ENCODE results near the gene GNAO1.

GNAO1 gene

DNA sequence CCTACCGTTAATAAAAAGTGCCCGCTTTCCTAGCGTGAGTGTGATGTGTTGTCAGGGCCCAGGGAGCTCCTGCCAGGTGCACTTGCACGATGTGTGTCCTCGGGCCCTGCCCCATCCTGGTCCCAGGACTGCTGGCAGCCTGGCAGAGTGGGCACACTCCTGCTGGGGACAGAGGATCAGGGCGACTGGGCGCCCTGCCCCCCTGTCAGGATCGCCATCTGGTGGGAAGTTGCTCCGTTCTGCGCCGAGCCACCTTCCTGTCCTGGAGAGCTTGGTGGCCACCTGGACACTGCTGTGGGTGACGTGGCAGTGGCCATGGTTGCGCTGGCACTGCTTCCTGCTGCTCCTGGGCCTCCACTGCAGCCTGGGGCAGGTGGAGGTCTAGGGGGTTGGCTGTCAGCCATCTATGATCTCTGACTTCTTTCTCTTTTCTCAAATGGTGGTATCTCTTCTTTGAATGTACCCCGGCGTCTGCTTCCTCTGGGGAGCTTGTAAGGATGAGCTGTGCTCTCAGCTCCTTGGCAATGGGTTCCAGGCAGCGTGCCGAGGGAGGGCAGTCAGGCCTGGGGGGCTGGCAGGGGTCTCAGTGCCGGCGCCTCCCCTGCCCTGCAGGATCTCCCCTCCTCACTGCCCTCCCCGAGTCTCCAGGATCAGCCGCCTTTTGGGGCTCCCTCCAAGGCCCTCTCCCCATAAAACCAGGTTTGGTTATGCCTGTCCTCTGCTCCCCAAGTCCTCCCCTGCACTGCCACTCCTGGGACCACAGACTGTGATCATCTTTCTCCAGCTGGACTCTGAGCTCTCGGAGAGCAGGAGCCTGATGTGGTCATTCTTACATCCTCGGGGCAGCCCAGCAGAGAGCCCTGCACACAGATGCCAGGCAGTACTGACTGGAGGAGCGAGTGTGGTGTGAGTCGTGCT, 157.1 kb downstream of the GNAO1 start:
- Histone ChIP-seq H3K9ac (ENCODE audit: low read length) (no peak overlapping the region), H3K9me2 (replicated peaks; ENCODE audit: insufficient read depth, low read length) (no peaks in the 10 kb centered on the region), H3K4me1 (ENCODE audit: low read length) (no peaks in the 10 kb centered on the region), H3K36me3 (replicated peaks; ENCODE audit: insufficient read depth, low read length) (no peaks in the 10 kb centered on the region), H3K79me2 (ENCODE audit: low read length) (no peaks in the 10 kb centered on the region), H2AFZ (ENCODE audit: low read length) (no peak overlapping the region), H3K9me3 (replicated peaks; ENCODE audit: insufficient read depth, low read length) (no peaks in the 10 kb centered on the region), H3K4me3 (ENCODE audit: low read length) (no peak overlapping the region), H3K27ac (ENCODE audit: low read length) (no peak overlapping the region), H3K27me3 (replicated peaks; ENCODE audit: insufficient read depth, low read length) (peaks cover 33% of the 10 kb centered on the region), H3F3A (ENCODE audit: insufficient read depth, low read length) (no peaks in the 10 kb centered on the region), H4K20me1 (ENCODE audit: insufficient read depth, low read length) (no peaks in the 10 kb centered on the region), H3K4me2 (ENCODE audit: low read depth, low read length) (no peak overlapping the region)
- no peak for TF ChIP-seq EZH2 (optimal IDR thresholded peaks at IDR 0.05; ENCODE audit: low read depth, low read length)
- no peak for TF ChIP-seq EZH2phosphoT487 (IDR thresholded peaks at IDR 0.05; ENCODE audit: low read length)
- TF ChIP-seq, protein P1, sequence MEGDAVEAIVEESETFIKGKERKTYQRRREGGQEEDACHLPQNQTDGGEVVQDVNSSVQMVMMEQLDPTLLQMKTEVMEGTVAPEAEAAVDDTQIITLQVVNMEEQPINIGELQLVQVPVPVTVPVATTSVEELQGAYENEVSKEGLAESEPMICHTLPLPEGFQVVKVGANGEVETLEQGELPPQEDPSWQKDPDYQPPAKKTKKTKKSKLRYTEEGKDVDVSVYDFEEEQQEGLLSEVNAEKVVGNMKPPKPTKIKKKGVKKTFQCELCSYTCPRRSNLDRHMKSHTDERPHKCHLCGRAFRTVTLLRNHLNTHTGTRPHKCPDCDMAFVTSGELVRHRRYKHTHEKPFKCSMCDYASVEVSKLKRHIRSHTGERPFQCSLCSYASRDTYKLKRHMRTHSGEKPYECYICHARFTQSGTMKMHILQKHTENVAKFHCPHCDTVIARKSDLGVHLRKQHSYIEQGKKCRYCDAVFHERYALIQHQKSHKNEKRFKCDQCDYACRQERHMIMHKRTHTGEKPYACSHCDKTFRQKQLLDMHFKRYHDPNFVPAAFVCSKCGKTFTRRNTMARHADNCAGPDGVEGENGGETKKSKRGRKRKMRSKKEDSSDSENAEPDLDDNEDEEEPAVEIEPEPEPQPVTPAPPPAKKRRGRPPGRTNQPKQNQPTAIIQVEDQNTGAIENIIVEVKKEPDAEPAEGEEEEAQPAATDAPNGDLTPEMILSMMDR (IDR thresholded peaks at IDR 0.05; ENCODE audit: low read length): no peak
- DNase-seq: no peak

DNA sequence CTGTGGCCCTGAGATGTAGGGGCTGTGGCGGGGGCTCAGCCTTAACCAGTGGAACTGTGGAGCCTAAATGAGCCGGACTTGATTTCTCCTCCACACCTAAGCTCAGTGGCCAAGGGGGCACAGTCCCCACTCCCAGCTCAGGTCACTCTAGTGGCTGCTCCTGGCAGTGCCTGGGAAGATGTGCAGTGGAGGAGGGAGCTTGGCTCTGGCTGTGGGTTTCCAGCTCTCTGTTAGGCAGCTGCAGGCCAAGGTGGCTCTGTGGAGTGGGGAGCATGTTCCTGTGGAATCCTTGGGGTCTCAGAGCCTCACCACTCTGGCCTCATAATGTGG, 157.8 kb downstream of the GNAO1 start:
- H3K27ac ChIP-seq (ENCODE audit: low read length): no peak overlapping the region
- no peak overlapping the region for H3K4me3 ChIP-seq (ENCODE audit: low read length)
- TF ChIP-seq EZH2 (optimal IDR thresholded peaks at IDR 0.05; ENCODE audit: low read depth, low read length): no peak
- TF ChIP-seq EZH2phosphoT487 (IDR thresholded peaks at IDR 0.05; ENCODE audit: low read length): no peak
- TF ChIP-seq, protein P1 (IDR thresholded peaks at IDR 0.05; ENCODE audit: low read length): no peak
- no peak overlapping the region for H3K4me2 ChIP-seq (ENCODE audit: low read depth, low read length)
- no peaks in the 10 kb centered on the region for H3K9me3 ChIP-seq (replicated peaks; ENCODE audit: insufficient read depth, low read length)
- no peaks in the 10 kb centered on the region for H3K4me1 ChIP-seq (ENCODE audit: low read length)
- no peak overlapping the region for H2AFZ ChIP-seq (ENCODE audit: low read length)
- H3K36me3 ChIP-seq (replicated peaks; ENCODE audit: insufficient read depth, low read length): no peaks in the 10 kb centered on the region
- peaks cover 33% of the 10 kb centered on the region for H3K27me3 ChIP-seq (replicated peaks; ENCODE audit: insufficient read depth, low read length)
- no peak overlapping the region for H3K9ac ChIP-seq (ENCODE audit: low read length)
- H3K9me2 ChIP-seq (replicated peaks; ENCODE audit: insufficient read depth, low read length): no peaks in the 10 kb centered on the region
- DNase-seq: no peak
- no peaks in the 10 kb centered on the region for H3K79me2 ChIP-seq (ENCODE audit: low read length)
- H3F3A ChIP-seq (ENCODE audit: insufficient read depth, low read length): no peaks in the 10 kb centered on the region
- H4K20me1 ChIP-seq (ENCODE audit: insufficient read depth, low read length): no peaks in the 10 kb centered on the region

DNA sequence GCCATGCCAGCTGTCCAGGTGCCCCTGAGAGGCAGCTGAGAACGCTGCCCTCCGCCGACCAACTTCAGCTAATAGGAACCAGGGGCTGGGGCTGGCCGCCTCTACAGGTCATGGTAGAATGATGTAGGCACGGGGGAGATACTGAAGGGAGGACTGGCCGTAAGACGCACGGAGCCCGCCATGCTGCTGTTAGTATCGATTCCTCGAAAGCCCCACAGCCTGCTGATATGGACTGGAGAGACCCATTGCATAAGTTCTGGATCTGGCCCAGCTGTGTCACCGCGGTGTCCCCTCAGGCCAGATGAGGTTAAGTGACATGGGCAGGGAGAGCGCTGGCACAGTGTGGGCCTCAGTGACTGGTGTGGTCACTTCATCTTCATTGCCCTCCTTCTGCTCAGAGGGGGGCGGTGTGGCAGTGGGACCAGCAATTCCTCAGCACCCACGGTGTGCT, 158.4 kb downstream of the GNAO1 start:
- TF ChIP-seq, protein P1 (IDR thresholded peaks at IDR 0.05; ENCODE audit: low read length): no peak
- no peak overlapping the region for H3K27ac ChIP-seq (ENCODE audit: low read length)
- no peak overlapping the region for H3K9ac ChIP-seq (ENCODE audit: low read length)
- no peak overlapping the region for H3K4me3 ChIP-seq (ENCODE audit: low read length)
- no peak overlapping the region for H2AFZ ChIP-seq (ENCODE audit: low read length)
- H3K9me2 ChIP-seq (replicated peaks; ENCODE audit: insufficient read depth, low read length): no peaks in the 10 kb centered on the region
- H3K36me3 ChIP-seq (replicated peaks; ENCODE audit: insufficient read depth, low read length): no peaks in the 10 kb centered on the region
- no peak overlapping the region for H3K4me2 ChIP-seq (ENCODE audit: low read depth, low read length)
- H3K27me3 ChIP-seq (replicated peaks; ENCODE audit: insufficient read depth, low read length): peaks cover 28% of the 10 kb centered on the region
- DNase-seq: no peak
- H3K9me3 ChIP-seq (replicated peaks; ENCODE audit: insufficient read depth, low read length): no peaks in the 10 kb centered on the region
- H3K4me1 ChIP-seq (ENCODE audit: low read length): no peaks in the 10 kb centered on the region
- H3K79me2 ChIP-seq (ENCODE audit: low read length): no peaks in the 10 kb centered on the region
- no peaks in the 10 kb centered on the region for H4K20me1 ChIP-seq (ENCODE audit: insufficient read depth, low read length)
- H3F3A ChIP-seq (ENCODE audit: insufficient read depth, low read length): no peaks in the 10 kb centered on the region

Measured in MM.1S (cell line).